Stimulated activated CD4-positive, alpha-beta T cell treated with anti-CD3 and anti-CD28 coated beads, Interleukin-15, amount 100 ng/mL, for 48 hours (primary cell): ENCODE measurements around the gene MMP1.
"Not testable (repeated sequence)": the region's sequence is repeated elsewhere in the genome, so short reads cannot be mapped to it uniquely, and the experiment has no call there.

Experiments used
- DNase-seq, 2 donors: peaks; one replicate each; pipeline ENCODE4 v3.0.0-alpha.2; 2020; ENCODE audit warnings: low read depth in 2 of 2

Gene MMP1

DNA sequence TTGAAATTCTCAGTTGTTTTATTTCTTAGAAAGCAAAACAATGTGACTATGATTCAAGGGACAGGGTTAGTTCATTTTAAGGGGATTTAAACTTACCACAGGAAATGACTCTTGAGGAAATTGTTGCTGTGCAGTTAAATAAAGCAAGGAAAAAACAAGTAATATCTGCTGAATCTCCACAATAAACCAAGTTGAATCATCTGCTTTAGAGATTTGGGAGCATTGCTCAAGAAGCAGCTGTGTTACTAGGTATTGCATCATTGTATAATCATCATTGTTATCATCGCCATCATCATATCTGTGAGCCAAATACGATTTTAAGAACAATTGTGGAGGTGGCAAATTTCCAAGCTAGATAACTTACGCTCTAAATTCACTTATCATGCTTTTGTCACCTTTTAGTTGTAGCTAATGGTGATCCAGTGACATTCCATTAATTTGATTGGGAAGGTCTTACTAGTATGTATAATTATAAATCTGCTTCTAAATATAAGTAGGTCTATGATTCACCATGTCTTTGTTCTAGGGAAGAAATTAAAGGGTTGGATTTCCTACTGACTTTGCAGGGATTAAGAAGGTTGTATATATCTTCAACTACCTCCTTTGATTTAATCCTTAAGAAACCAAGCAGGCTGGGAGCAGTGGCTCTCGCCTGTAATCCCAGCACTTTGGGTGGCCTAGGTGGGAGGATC, 37.5 kb downstream of the MMP1 start:
- DNase-seq = no peak

DNA sequence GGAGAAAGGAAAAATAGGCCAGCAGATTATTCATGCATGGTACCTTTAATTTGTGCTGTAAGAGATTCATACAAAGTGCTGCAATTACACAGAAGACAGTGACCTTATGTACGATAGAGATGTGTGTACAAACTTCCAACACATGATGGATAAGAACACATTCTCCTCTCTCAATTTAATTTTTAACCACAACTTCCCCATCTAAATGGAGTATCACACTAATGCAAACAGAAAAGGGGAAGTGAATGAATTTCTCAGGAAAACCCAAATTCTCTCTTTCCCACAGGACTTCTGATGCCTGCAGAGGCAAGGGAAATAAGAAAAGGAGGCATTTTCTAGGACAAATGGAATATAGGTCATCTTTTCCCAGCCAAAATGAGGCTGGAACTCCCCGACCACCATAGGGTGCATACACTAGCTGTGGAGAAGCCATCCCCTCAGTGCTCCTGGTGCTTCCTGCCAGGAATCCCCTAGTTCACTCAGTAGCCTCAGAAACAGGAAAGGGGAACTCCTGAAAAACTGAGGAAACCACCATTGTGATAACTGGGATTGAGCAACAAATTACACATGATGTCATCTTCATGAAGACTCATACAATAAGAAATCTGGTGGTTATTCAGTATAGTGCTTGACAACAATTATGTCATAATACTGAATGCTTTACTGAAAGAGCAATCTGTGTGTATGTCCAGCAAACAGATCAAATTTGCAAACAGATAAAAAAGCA, 40.0 kb downstream of the MMP1 start:
- no peak for DNase-seq

DNA sequence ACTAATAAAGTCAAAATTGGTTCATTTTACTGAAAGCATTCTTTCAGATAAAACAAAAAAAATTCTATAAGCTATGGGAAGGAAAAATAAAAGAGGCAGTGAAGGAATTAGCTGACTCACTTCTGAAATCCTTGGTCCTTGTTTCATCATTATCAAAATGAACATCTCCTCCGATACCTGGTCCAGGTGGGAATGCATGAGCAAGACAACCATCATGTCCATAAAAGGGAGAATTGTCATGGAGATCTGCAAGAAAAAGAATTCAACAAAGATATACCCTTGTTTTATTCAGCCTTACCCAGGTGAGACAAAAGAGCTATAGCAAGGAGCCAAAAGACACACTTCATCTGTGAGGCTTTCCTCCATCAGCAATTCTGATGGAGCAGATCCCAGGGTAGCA, 44.7 kb downstream of the MMP1 start:
- DNase-seq = no peak

DNA sequence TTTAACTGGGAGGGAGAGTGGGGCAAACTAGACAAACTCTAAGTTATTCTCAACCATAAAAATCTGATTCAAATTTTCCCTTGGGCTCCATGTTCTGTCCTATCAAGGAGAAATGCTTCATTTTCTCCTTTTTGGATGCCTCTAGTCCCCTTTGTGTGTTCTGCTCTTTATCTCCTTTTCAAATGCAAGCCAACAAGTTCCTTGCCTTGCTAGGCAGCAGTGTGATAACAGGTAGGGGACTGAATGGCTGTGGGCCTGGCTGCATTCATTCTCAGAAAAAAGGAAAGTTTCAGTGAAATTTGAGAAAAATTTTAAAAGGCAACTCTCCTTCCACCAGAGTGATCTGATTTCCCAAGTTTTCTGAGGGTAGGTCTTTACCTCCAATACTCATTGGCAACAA, 46.3 kb downstream of the MMP1 start:
- no peak for DNase-seq

DNA sequence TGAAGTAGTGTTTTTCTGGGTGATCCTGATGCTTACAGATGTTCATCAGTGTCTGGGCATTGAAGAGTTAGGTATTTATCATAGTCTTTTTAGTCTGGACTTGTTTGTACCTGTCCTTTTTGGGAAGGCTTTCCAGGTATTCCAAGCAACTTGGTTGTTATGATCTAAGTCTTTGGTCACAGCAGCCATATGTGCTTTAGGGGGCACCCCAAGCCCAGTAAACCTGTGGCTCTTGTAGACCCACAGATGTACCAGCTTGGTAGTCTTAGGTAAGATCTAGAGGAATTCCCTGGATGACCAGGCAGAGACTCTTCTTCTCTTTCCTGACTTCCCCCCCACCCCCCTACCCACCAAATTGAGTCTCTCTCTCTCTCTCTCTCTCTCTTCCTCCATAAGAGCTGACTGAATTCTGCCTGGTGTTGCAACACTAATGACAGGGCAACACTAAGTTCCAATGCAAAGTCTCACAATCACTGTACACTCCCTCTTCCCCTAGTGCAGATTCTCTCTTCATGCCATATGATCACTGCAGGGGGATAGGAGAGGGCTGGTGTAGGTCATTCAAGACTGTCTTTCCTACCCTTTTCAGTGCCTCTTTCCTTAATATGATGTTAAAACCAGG, 48.7 kb downstream of the MMP1 start:
- DNase-seq = no peak

DNA sequence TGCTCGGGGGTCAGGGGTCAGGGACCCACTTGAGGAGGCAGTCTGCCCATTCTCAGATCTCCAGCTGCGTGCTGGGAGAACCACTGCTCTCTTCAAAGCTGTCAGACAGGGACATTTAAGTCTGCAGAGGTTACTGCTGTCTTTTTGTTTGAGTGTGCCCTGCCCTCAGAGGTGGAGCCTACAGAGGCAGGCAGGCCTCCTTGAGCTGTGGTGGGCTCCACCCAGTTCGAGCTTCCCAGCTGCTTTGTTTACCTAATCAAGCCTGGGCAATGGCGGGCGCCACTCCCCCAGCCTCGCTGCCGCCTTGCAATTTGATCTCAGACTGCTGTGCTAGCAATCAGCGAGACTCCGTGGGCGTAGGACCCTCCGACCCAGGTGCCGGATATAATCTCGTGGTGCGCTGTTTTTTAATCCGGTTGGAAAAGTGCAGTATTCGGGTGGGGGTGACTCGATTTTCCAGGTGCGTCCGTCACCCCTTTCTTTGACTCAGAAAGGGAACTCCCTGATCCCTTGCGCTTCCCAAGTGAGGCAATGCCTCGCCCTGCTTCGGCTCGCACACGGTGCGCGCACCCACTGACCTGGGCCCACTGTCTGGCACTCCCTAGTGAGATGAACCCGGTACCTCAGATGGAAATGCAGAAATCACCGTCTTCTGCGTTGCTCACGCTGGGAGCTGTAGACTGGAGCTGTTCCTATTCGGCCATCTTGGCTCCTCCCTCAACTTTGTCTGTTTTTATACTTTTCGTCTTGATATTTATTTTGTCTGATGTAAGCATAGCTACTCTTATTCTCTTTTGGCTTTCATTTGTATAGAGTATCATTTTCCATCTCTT, 51.0 kb downstream of the MMP1 start:
- DNase-seq = not testable (repeated sequence)
